Hepatocyte (in vitro differentiated cells): ENCODE results near the gene AAGAB. TPM values are rescaled to one million over a fixed set of nuclear protein-coding genes. Genes with fewer than 3 reads are reported as not detected.

Experiments used
- DNase-seq: peaks from one replicate; pipeline ENCODE4 v3.0.0-alpha.2; 2016; ENCODE audit warnings: low spot score
- H2AFZ ChIP-seq: fragments of 200-600 bp; sonication (generic); 2 replicates; pipeline ENCODE4 v1.6.0; 2016; ENCODE audit warnings: antibody characterized with exemption, mild to moderate bottlenecking
- H3K27ac ChIP-seq: fragments of 200-600 bp; sonication (generic); 2 replicates; pipeline ENCODE4 v1.5.1; 2016; ENCODE audit warnings: mild to moderate bottlenecking
- H3K27me3 ChIP-seq: fragments of 200-600 bp; sonication (generic); 2 replicates; pipeline ENCODE4 v1.6.1; 2016
- H3K36me3 ChIP-seq: fragments of 200-600 bp; sonication (generic); replicated peaks from 2 replicates; pipeline ENCODE4 v1.5.1; 2016; ENCODE audit warnings: low read depth; ENCODE audit not compliant: insufficient read depth
- H3K4me1 ChIP-seq: fragments of 200-600 bp; sonication (generic); 2 replicates; pipeline ENCODE4 v1.5.1; 2016; ENCODE audit warnings: mild to moderate bottlenecking, moderate library complexity; ENCODE audit not compliant: insufficient read depth
- H3K4me2 ChIP-seq: fragments of 200-600 bp; sonication (generic); 2 replicates; pipeline ENCODE4 v1.6.0; 2016
- H3K4me3 ChIP-seq: fragments of 200-600 bp; sonication (generic); 2 replicates; pipeline ENCODE4 v1.5.1; 2016; ENCODE audit warnings: mild to moderate bottlenecking
- H3K79me2 ChIP-seq: fragments of 200-600 bp; sonication (generic); 2 replicates; pipeline ENCODE4 v1.6.0; 2017; ENCODE audit warnings: mild to moderate bottlenecking
- H3K9me2 ChIP-seq: fragments of 200-600 bp; sonication (generic); replicated peaks from 2 replicates; pipeline ENCODE4 v1.6.0; 2017; ENCODE audit warnings: mild to moderate bottlenecking; ENCODE audit not compliant: insufficient read depth
- H3K9me3 ChIP-seq: fragments of 200-600 bp; sonication (generic); 2 replicates; pipeline ENCODE4 v1.5.1; 2016; ENCODE audit warnings: low read depth, mild to moderate bottlenecking
- H4K20me1 ChIP-seq: fragments of 200-600 bp; sonication (generic); 2 replicates; pipeline ENCODE4 v1.6.0; 2016; ENCODE audit warnings: mild to moderate bottlenecking; ENCODE audit not compliant: insufficient read depth, poor library complexity, severe bottlenecking
- EZH2 ChIP-seq: fragments of 200-600 bp; sonication (generic); IDR thresholded peaks from 2 replicates; pipeline ENCODE4 v1.6.1; 2016; ENCODE audit warnings: antibody characterized with exemption, mild to moderate bottlenecking, borderline replicate concordance
- EZH2phosphoT487 ChIP-seq: fragments of 200-600 bp; sonication (generic); IDR thresholded peaks from one replicate; pipeline ENCODE4 v1.6.1; 2018; ENCODE audit warnings: antibody characterized with exemption, mild to moderate bottlenecking, low read depth, moderate library complexity; ENCODE audit not compliant: unreplicated experiment, severe bottlenecking
- WGBS: methylation state at CpG from one replicate; pipeline ENCODE4 v1.1.6; 2016; ENCODE audit warnings: low lambda C conversion rate; ENCODE audit errors: missing lambda C conversion rate; 5-methylcytosine and 5-hydroxymethylcytosine counted together
- polyA plus RNA-seq: library from polyadenylated mRNA; unstranded; fragments of >200 nt; fragmentation: Nextera tagmentation; extraction: Ambion mirVana; gene quantifications from 2 replicates; pipeline ENCODE4 v1.2.1, GENCODE V29; 2016
- total RNA-seq: library from RNA; depleted of rRNA; stranded (reverse); fragments of >200 nt; gene quantifications from 2 replicates; pipeline ENCODE4 v1.2.3, GENCODE V29; 2014
- TF ChIP-seq, protein P1 (sequence below): fragments of 200-600 bp; sonication (generic); IDR thresholded peaks from 2 replicates; pipeline ENCODE4 v1.5.1; 2016; ENCODE audit warnings: antibody characterized with exemption, mild to moderate bottlenecking; ENCODE audit not compliant: poor library complexity

AAGAB gene
- total and polyA plus RNA-seq, 2 experiments from 2014 or later = 30.8 to 36.2 TPM

DNA sequence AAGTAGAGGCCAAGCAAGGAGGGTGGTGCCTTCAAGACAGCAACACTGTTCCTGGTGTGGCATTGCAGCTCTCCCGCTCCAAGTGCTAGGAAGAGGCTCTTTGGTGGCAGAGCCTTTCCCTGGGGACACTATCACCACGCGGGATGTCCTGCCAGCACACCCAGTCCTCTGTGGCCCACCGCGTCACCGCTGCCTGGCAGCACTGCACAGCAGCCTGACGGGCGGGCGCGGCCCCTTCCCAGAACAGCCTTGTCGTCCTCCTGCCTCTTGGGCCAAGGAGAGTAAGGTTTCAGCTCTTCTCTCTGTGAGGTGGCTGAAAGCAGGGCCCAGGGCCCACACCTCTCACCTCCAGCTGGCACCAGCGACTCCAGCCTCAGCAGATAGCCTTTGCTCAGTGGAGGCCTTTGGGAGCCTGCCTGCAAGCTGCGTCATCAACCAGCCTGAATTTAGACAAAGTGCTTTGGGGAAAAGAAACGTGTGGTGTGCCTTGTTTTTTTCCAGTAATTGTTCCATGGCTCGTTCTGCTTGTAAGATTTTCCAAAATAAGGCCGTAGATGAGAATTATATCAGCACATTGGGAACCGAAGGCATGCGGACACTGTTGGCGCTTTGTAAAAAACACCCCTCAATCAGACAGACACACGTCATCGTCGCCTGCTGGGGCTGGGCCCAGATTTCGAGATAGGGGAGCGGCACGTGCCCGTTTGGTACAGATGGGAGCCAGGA is 65.0 kb downstream of the AAGAB start:
- peaks cover 32% of the 10 kb centered on the region for H3K4me1 ChIP-seq
- H3K4me2 ChIP-seq = no peak overlapping the region
- H3K4me3 ChIP-seq = no peak overlapping the region
- H3K36me3 ChIP-seq = peaks cover 4% of the 10 kb centered on the region
- no peak for DNase-seq
- TF ChIP-seq EZH2 (no peak), EZH2phosphoT487 (no peak)
- TF ChIP-seq, protein P1, sequence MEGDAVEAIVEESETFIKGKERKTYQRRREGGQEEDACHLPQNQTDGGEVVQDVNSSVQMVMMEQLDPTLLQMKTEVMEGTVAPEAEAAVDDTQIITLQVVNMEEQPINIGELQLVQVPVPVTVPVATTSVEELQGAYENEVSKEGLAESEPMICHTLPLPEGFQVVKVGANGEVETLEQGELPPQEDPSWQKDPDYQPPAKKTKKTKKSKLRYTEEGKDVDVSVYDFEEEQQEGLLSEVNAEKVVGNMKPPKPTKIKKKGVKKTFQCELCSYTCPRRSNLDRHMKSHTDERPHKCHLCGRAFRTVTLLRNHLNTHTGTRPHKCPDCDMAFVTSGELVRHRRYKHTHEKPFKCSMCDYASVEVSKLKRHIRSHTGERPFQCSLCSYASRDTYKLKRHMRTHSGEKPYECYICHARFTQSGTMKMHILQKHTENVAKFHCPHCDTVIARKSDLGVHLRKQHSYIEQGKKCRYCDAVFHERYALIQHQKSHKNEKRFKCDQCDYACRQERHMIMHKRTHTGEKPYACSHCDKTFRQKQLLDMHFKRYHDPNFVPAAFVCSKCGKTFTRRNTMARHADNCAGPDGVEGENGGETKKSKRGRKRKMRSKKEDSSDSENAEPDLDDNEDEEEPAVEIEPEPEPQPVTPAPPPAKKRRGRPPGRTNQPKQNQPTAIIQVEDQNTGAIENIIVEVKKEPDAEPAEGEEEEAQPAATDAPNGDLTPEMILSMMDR = no peak
- H3K9me2 ChIP-seq = no peaks in the 10 kb centered on the region
- no peaks in the 10 kb centered on the region for H4K20me1 ChIP-seq
- H3K27me3 ChIP-seq = no peaks in the 10 kb centered on the region
- WGBS = 93% methylated on average over 26 of the region's 26 CpGs
- no peak overlapping the region for H2AFZ ChIP-seq
- no peaks in the 10 kb centered on the region for H3K79me2 ChIP-seq
- no peaks in the 10 kb centered on the region for H3K9me3 ChIP-seq
- peak overlapping the region; percentile 89 for H3K27ac ChIP-seq

DNA sequence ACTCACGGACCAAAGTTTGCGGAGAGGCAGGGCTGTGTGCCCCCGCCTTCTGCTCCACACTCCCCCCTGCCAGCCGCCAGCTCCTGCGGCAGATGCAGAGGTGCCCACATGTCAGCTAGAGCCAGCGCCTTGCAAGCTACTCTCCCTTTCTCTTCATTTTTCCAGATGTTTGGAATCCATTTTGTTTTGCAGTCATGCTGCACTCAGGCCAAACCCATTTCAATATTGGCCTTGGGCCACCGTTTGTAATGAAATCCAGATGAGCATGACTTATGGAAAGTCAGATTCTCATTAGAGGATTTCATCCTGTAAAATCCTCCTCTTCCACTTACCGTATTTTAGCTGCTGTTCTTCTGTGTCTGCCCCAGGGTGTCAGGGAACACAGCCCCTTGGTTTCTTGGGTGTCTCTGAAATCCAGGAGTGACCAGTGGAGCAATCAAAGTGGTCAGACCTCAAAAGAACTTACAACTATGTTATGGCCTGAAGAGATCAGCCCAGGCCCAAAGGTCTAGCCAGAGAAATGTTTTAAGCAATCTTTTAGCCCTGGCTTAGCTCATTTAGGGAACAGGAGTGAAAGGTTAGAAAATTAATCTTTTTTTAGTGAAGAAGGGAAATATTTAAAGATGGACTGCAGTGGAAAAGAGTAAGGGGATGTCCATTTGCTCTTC is 65.8 kb downstream of the AAGAB start:
- Histone ChIP-seq H3K4me3 (no peak overlapping the region), H4K20me1 (no peaks in the 10 kb centered on the region), H2AFZ (no peak overlapping the region), H3K27ac (peak overlapping the region; percentile 89), H3K36me3 (peaks cover 4% of the 10 kb centered on the region), H3K27me3 (no peaks in the 10 kb centered on the region), H3K9me3 (no peaks in the 10 kb centered on the region), H3K9me2 (no peaks in the 10 kb centered on the region), H3K79me2 (no peaks in the 10 kb centered on the region), H3K4me1 (peaks cover 31% of the 10 kb centered on the region), H3K4me2 (no peak overlapping the region)
- 52% methylated on average over 8 of the region's 8 CpGs for WGBS
- DNase-seq = peak; percentile 66
- no peak for TF ChIP-seq EZH2
- TF ChIP-seq EZH2phosphoT487 = no peak
- TF ChIP-seq, protein P1 = no peak

DNA sequence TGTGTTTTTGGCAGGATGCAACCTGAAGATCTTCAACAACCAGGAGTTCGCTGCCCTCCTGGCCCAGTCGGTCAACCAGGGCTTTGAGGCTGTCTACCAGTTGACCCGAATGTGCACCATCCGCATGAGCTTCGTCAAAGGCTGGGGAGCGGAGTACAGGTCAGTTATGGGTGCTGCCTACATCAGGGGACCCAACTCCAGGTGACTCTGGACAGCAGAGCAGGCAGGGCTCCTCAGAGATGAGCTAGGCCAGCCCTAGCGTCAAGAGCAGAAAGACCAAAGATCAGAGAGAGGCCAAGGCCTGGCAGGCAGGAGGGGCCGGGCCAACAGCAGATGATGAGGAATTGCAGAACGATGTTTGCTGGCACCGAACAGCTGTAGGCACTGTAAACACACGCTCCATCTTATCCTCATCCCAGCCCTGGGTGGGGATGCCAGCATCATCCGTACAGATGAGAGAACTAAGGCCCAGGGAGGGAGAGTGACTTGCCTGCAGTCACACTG is 67.1 kb downstream of the AAGAB start:
- Histone ChIP-seq H3K9me2 (no peaks in the 10 kb centered on the region), H3K79me2 (no peaks in the 10 kb centered on the region), H3K4me3 (no peak overlapping the region), H3K9me3 (no peaks in the 10 kb centered on the region), H3K36me3 (peaks cover 4% of the 10 kb centered on the region), H2AFZ (no peak overlapping the region), H3K27me3 (no peaks in the 10 kb centered on the region), H3K27ac (no peak overlapping the region), H3K4me2 (no peak overlapping the region), H3K4me1 (peaks cover 25% of the 10 kb centered on the region), H4K20me1 (no peaks in the 10 kb centered on the region)
- WGBS = 93% methylated on average over 12 of the region's 12 CpGs
- DNase-seq = no peak
- no peak for TF ChIP-seq EZH2phosphoT487
- TF ChIP-seq, protein P1 = no peak
- no peak for TF ChIP-seq EZH2
